HCT116 (cell line): ENCODE measurements around the gene VEPH1. TPM values are rescaled to one million over a fixed set of nuclear protein-coding genes. Genes with fewer than 3 reads are reported as not detected.

ENCODE experiments used
- ATAC-seq: fragments of 200-7000 bp; cut with Tn5 transposase; 2 replicates; pipeline ENCODE4 v1.9.1; 2020; ENCODE audit warnings: mild to moderate bottlenecking, moderate library complexity
- BruUV-seq: library from RNA; stranded (reverse); fragments of 400-500 nt; replicated peaks from 2 replicates; lab custom pipeline; 2021; lab: Mats Ljungman, UMichigan
- CTCF ChIA-PET: fragments of 300-600 bp; sonication (Branson Sonifier 250); formaldehyde crosslinking; loops from one replicate; lab custom pipeline; 2021; ENCODE audit warnings: antibody characterized with exemption; lab: Charles Lee
- POLR2A ChIA-PET: fragments of 300-600, 350-600 bp; sonication (Branson Sonifier 250); formaldehyde crosslinking; loops from one replicate; lab custom pipeline; 2021; ENCODE audit warnings: antibody characterized with exemption; lab: Charles Lee
- RAD21 ChIA-PET, 2 experiments: fragments of 300-600 bp; sonication (Branson Sonifier 250); formaldehyde crosslinking; loops; one replicate each; lab custom pipeline; 2023; ENCODE audit warnings: low total read pairs in 2 of 2; ENCODE audit not compliant: uncharacterized antibody in 2 of 2, unreplicated experiment in 2 of 2, low non-redundant PET in 1 of 2; lab: Charles Lee
- DNase-seq: peaks from one replicate; pipeline ENCODE4 v3.0.0-alpha.2; 2010; ENCODE audit warnings: low read depth, low spot score
- H2AFZ ChIP-seq: fragments of 200-600 bp; shearing (Covaris generic), sonication (generic); 2 replicates; pipeline ENCODE4 v1.6.1; 2017; ENCODE audit warnings: low read depth, mixed run types, mixed read lengths, antibody characterized with exemption, low read length; ENCODE audit not compliant: poor library complexity, severe bottlenecking
- H3K27ac ChIP-seq: 2 replicates; pipeline ENCODE4 v1.5.1; 2012; ENCODE audit warnings: low read depth, low read length
- H3K27me3 ChIP-seq: fragments of 200-600 bp; sonication (generic); 2 replicates; pipeline ENCODE4 v1.6.1; 2016; ENCODE audit warnings: mixed run types, low read length, mixed read lengths; ENCODE audit not compliant: insufficient read depth
- H3K36me3 ChIP-seq, 2 experiments: fragments of 200-500 bp in 1 of 2; fragments of 200-600 bp in 1 of 2; sonication (Bioruptor generic) in 1 of 2; sonication (generic) in 1 of 2; 2 replicates each; pipeline versions ENCODE4 v1.5.1 to v1.6.1; 2014 to 2016; ENCODE audit warnings: low read length in 2 of 2, inconsistent platforms in 1 of 2, mixed read lengths in 1 of 2, mixed run types in 1 of 2; ENCODE audit not compliant: insufficient read depth in 2 of 2, control insufficient read depth in 1 of 2
- H3K4me1 ChIP-seq, 2 experiments: fragments of 200-600 bp in 1 of 2; sonication (generic) in 1 of 2; 2 replicates each; pipeline versions ENCODE4 v1.5.1 to v1.6.1; 2012 to 2017; ENCODE audit warnings: low read length in 2 of 2, inconsistent platforms in 1 of 2, mild to moderate bottlenecking in 1 of 2, mixed read lengths in 1 of 2, mixed run types in 1 of 2, moderate library complexity in 1 of 2; ENCODE audit not compliant: insufficient read depth in 2 of 2, control insufficient read depth in 1 of 2
- H3K4me2 ChIP-seq: fragments of 200-600 bp; sonication (generic); 2 replicates; pipeline ENCODE4 v1.6.1; 2017; ENCODE audit warnings: mixed run types, low read length, mixed read lengths
- H3K4me3 ChIP-seq, 2 experiments: fragments of 200-600 bp in 1 of 2; sonication (generic) in 1 of 2; replicated peaks in 1 of 2; 2 replicates each; pipeline ENCODE4 v1.5.1; 2011 to 2016; ENCODE audit warnings: low read length in 2 of 2, control low read depth in 1 of 2, low read depth in 1 of 2, mild to moderate bottlenecking in 1 of 2, mixed read lengths in 1 of 2, mixed run types in 1 of 2
- H3K79me2 ChIP-seq: fragments of 200-600 bp; sonication (generic); 2 replicates; pipeline ENCODE4 v1.6.1; 2017; ENCODE audit warnings: mild to moderate bottlenecking, mixed run types, low read length, moderate library complexity, mixed read lengths; ENCODE audit not compliant: insufficient read depth
- H3K9ac ChIP-seq: fragments of 200-600 bp; sonication (generic); 2 replicates; pipeline ENCODE4 v1.6.1; 2016; ENCODE audit warnings: low read length, mixed read lengths
- H3K9me2 ChIP-seq: fragments of 200-600 bp; sonication (generic), shearing (Covaris generic); 2 replicates; pipeline ENCODE4 v1.6.1; 2017; ENCODE audit warnings: mixed run types, mild to moderate bottlenecking, moderate library complexity; ENCODE audit not compliant: insufficient read depth
- H3K9me3 ChIP-seq, 2 experiments: fragments of 200-500 bp in 1 of 2; fragments of 200-600 bp in 1 of 2; sonication (Bioruptor generic) in 1 of 2; sonication (generic) in 1 of 2; 2 replicates each; pipeline ENCODE4 v1.6.1; 2014 to 2017; ENCODE audit warnings: low read length in 2 of 2, mixed read lengths in 2 of 2, inconsistent platforms in 1 of 2, low read depth in 1 of 2, mild to moderate bottlenecking in 1 of 2, mixed run types in 1 of 2, moderate library complexity in 1 of 2; ENCODE audit not compliant: control insufficient read depth in 1 of 2, insufficient read depth in 1 of 2
- H4K20me1 ChIP-seq: fragments of 200-600 bp; sonication (generic), shearing (Covaris generic); 2 replicates; pipeline ENCODE4 v1.6.1; 2017; ENCODE audit warnings: mixed run types, mild to moderate bottlenecking, moderate library complexity; ENCODE audit not compliant: insufficient read depth
- CBX3 ChIP-seq: IDR thresholded peaks from 2 replicates; pipeline ENCODE4 v1.6.1; 2012; ENCODE audit warnings: low read depth
- CEBPB ChIP-seq: IDR thresholded peaks from 2 replicates; pipeline ENCODE4 v1.6.1; 2012; ENCODE audit warnings: low read depth
- EZH2 ChIP-seq: fragments of 200-600 bp; sonication (generic); IDR thresholded peaks from 2 replicates; pipeline ENCODE4 v1.6.1; 2017; ENCODE audit warnings: antibody characterized with exemption, mixed run types
- FOSL1 ChIP-seq: IDR thresholded peaks from 2 replicates; pipeline ENCODE4 v1.6.1; 2012; ENCODE audit warnings: low read depth
- JUND ChIP-seq: IDR thresholded peaks from 2 replicates; pipeline ENCODE4 v1.6.1; 2012
- POLR2AphosphoS5 ChIP-seq: IDR thresholded peaks from 2 replicates; pipeline ENCODE4 v1.6.1; 2011; ENCODE audit warnings: mild to moderate bottlenecking, low read depth, low read length, moderate library complexity
- RAD21 ChIP-seq: IDR thresholded peaks from 2 replicates; pipeline ENCODE4 v1.6.1; 2012; ENCODE audit warnings: low read depth, mild to moderate bottlenecking
- SIN3A ChIP-seq: IDR thresholded peaks from 2 replicates; pipeline ENCODE4 v1.6.1; 2012; ENCODE audit warnings: low read depth
- SP1 ChIP-seq: IDR thresholded peaks from 2 replicates; pipeline ENCODE4 v1.6.1; 2012; ENCODE audit warnings: low read depth
- YY1 ChIP-seq: IDR thresholded peaks from 2 replicates; pipeline ENCODE4 v1.6.1; 2011; ENCODE audit warnings: low read length, low read depth, moderate library complexity, mild to moderate bottlenecking; ENCODE audit not compliant: insufficient replicate concordance; ENCODE audit errors: extremely low read depth
- ZFX ChIP-seq: fragments of 450-650 bp; IDR thresholded peaks from 2 replicates; pipeline ENCODE4 v1.6.1; 2017
- ZNF274 ChIP-seq: fragments of 200-500 bp; sonication (Bioruptor generic); IDR thresholded peaks from 2 replicates; pipeline ENCODE4 v1.6.1; 2014; ENCODE audit warnings: mild to moderate bottlenecking, low read depth, low read length, inconsistent platforms
- intact Hi-C: fragments of 100-400 bp; cut with micrococcal nuclease; formaldehyde crosslinking; loops from 2 replicates; pipeline ENCODE4 v1.10.0; 2022
- total RNA-seq: library from RNA; stranded (reverse); gene quantifications from one replicate; pipeline ENCODE4 v1.2.1, GENCODE V29; 2021; ENCODE audit not compliant: unreplicated experiment
- TF ChIP-seq, protein P1 (sequence below): IDR thresholded peaks from 2 replicates; pipeline ENCODE4 v1.6.1; 2012; ENCODE audit warnings: low read depth
- TF ChIP-seq, protein P2 (sequence below): IDR thresholded peaks from 2 replicates; pipeline ENCODE4 v1.6.1; 2012
- TF ChIP-seq, protein P3 (sequence below): IDR thresholded peaks from 2 replicates; pipeline ENCODE4 v1.6.1; 2012
- TF ChIP-seq, protein P4 (sequence below), 3 experiments: fragments of 200-600 bp in 1 of 3; sonication (generic) in 1 of 3; IDR thresholded peaks in 2 of 3; conservative IDR thresholded peaks in 1 of 3; 2 replicates each; pipeline ENCODE4 v1.5.1; 2012 to 2017; ENCODE audit warnings: low read depth in 2 of 3, low read length in 2 of 3, antibody characterized with exemption in 1 of 3, borderline replicate concordance in 1 of 3, control low read depth in 1 of 3, mild to moderate bottlenecking in 1 of 3, mixed read lengths in 1 of 3, mixed run types in 1 of 3, moderate library complexity in 1 of 3; ENCODE audit not compliant: insufficient read depth in 1 of 3

Gene VEPH1
- total RNA-seq, 1 experiment from 2014 or later: 4.9 TPM

DNA sequence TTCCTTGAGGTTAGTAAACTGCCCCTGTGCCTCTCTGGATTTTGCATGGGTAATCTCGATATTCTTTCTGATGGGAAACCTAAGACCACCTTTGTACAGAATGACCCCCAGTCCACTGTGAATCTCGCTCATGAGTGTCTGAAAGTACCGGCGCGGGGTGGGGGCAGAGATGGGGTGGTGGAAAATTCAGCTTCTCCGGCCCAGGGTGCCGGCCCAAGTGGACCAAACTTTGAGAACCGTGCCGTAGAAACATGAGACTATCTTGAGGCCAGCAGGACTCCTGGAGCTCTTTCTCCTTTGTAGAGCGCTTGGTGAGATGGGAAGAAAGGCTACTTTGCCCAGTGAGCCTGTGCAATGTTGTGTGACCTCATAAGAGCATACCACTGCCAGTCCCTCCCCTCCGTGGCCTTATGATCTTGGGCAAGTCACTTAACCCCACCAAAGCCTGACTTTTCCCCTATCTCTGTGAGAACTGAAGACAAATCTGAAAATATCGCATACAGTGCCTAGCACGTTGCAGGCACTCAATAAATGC lies 40.4 kb upstream of the VEPH1 start:
- ChIA-PET POLR2A (no interaction called here), RAD21 (no interaction called here), CTCF (no interaction called here)
- TF ChIP-seq, protein P1, sequence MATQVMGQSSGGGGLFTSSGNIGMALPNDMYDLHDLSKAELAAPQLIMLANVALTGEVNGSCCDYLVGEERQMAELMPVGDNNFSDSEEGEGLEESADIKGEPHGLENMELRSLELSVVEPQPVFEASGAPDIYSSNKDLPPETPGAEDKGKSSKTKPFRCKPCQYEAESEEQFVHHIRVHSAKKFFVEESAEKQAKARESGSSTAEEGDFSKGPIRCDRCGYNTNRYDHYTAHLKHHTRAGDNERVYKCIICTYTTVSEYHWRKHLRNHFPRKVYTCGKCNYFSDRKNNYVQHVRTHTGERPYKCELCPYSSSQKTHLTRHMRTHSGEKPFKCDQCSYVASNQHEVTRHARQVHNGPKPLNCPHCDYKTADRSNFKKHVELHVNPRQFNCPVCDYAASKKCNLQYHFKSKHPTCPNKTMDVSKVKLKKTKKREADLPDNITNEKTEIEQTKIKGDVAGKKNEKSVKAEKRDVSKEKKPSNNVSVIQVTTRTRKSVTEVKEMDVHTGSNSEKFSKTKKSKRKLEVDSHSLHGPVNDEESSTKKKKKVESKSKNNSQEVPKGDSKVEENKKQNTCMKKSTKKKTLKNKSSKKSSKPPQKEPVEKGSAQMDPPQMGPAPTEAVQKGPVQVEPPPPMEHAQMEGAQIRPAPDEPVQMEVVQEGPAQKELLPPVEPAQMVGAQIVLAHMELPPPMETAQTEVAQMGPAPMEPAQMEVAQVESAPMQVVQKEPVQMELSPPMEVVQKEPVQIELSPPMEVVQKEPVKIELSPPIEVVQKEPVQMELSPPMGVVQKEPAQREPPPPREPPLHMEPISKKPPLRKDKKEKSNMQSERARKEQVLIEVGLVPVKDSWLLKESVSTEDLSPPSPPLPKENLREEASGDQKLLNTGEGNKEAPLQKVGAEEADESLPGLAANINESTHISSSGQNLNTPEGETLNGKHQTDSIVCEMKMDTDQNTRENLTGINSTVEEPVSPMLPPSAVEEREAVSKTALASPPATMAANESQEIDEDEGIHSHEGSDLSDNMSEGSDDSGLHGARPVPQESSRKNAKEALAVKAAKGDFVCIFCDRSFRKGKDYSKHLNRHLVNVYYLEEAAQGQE: no peak
- no peak for TF ChIP-seq ZNF274
- TF ChIP-seq EZH2: no peak
- TF ChIP-seq, protein P2, sequence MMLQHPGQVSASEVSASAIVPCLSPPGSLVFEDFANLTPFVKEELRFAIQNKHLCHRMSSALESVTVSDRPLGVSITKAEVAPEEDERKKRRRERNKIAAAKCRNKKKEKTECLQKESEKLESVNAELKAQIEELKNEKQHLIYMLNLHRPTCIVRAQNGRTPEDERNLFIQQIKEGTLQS: no peak
- TF ChIP-seq RAD21: no peak
- no peak for TF ChIP-seq JUND
- TF ChIP-seq SIN3A: no peak
- TF ChIP-seq, protein P3, sequence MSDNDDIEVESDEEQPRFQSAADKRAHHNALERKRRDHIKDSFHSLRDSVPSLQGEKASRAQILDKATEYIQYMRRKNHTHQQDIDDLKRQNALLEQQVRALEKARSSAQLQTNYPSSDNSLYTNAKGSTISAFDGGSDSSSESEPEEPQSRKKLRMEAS: no peak
- TF ChIP-seq, protein P4, sequence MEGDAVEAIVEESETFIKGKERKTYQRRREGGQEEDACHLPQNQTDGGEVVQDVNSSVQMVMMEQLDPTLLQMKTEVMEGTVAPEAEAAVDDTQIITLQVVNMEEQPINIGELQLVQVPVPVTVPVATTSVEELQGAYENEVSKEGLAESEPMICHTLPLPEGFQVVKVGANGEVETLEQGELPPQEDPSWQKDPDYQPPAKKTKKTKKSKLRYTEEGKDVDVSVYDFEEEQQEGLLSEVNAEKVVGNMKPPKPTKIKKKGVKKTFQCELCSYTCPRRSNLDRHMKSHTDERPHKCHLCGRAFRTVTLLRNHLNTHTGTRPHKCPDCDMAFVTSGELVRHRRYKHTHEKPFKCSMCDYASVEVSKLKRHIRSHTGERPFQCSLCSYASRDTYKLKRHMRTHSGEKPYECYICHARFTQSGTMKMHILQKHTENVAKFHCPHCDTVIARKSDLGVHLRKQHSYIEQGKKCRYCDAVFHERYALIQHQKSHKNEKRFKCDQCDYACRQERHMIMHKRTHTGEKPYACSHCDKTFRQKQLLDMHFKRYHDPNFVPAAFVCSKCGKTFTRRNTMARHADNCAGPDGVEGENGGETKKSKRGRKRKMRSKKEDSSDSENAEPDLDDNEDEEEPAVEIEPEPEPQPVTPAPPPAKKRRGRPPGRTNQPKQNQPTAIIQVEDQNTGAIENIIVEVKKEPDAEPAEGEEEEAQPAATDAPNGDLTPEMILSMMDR (IDR thresholded peaks at IDR 0.05 in 2 of 3, conservative IDR thresholded peaks at IDR 0.05 in 1 of 3; ENCODE audit: borderline replicate concordance in 1 of 3, insufficient read depth in 1 of 3, low read depth in 2 of 3, low read length in 2 of 3): no peak
- no peak for TF ChIP-seq CBX3
- no peak for TF ChIP-seq POLR2AphosphoS5
- TF ChIP-seq CEBPB: no peak
- TF ChIP-seq SP1: no peak
- TF ChIP-seq ZFX: no peak
- no peak for TF ChIP-seq YY1
- no peak for TF ChIP-seq FOSL1
- no peaks in the 10 kb centered on the region for H3K27me3 ChIP-seq
- no peaks in the 10 kb centered on the region for H4K20me1 ChIP-seq
- DNase-seq: no peak
- H2AFZ ChIP-seq: no peak overlapping the region
- H3K9me3 ChIP-seq: no peaks in the 10 kb centered on the region
- peak overlapping the region; percentile 23 for H3K4me2 ChIP-seq
- no peak for ATAC-seq
- no peaks in the 10 kb centered on the region; the same call in 1 of the 2 replicates for H3K9me2 ChIP-seq
- H3K27ac ChIP-seq: no peak overlapping the region
- intact Hi-C loops: no loop called here
- H3K36me3 ChIP-seq: no peaks in the 10 kb centered on the region
- H3K79me2 ChIP-seq: no peaks in the 10 kb centered on the region
- no peak overlapping the region for H3K4me3 ChIP-seq
- H3K9ac ChIP-seq: no peak overlapping the region
- H3K4me1 ChIP-seq: no peaks in the 10 kb centered on the region
- BruUV-seq: no TSS peak
